ENCODE data around the gene MAGEA3.
"Not testable (repeated sequence)": the region's sequence is repeated elsewhere in the genome, so short reads cannot be mapped to it uniquely, and the experiment has no call there.

Gene MAGEA3

GRCh38 chrX:152713195-152713594, 14.6 kb downstream of the MAGEA3 start:
- not testable (repeated sequence) for H3K4me1 ChIP-seq (ENCODE audit: low read depth, poor library complexity, severe bottlenecking); H3K79me2 ChIP-seq (ENCODE audit: insufficient read depth, low read depth); H3K27me3 ChIP-seq (ENCODE audit: insufficient read depth, low read depth); H3K4me2 ChIP-seq; H3K4me3 ChIP-seq (IDR thresholded peaks at IDR 0.05; ENCODE audit: insufficient read depth, low read depth, low read length); H2AFZ ChIP-seq (ENCODE audit: low read depth); H3K9ac ChIP-seq; H3K27ac ChIP-seq; H4K20me1 ChIP-seq (ENCODE audit: insufficient read depth); H3K36me3 ChIP-seq (ENCODE audit: insufficient read depth)

- not testable (repeated sequence) for H3K9ac ChIP-seq; H3K4me1 ChIP-seq (ENCODE audit: low read depth, poor library complexity, severe bottlenecking); H3K27me3 ChIP-seq (ENCODE audit: insufficient read depth, low read depth); H4K20me1 ChIP-seq (ENCODE audit: insufficient read depth); H3K79me2 ChIP-seq (ENCODE audit: insufficient read depth, low read depth); H3K27ac ChIP-seq; H3K36me3 ChIP-seq (ENCODE audit: insufficient read depth); H2AFZ ChIP-seq (ENCODE audit: low read depth); H3K4me2 ChIP-seq; H3K4me3 ChIP-seq (IDR thresholded peaks at IDR 0.05; ENCODE audit: insufficient read depth, low read depth, low read length)
Observed at GRCh38 chrX:152713815-152714787, 15.5 kb downstream of the MAGEA3 start, which contains the start of gene MAGEA2B. MAGEA2B (plus strand) TSS chrX:152714628; CDS start chrX:152717107, 2,479 bp downstream.

- H3K4me3 ChIP-seq (IDR thresholded peaks at IDR 0.05; ENCODE audit: insufficient read depth, low read depth, low read length): no peak overlapping the region
- H3K4me2 ChIP-seq: no peak overlapping the region
- no peaks in the 10 kb centered on the region for H3K4me1 ChIP-seq (ENCODE audit: low read depth, poor library complexity, severe bottlenecking)
- H3K36me3 ChIP-seq (ENCODE audit: insufficient read depth): no peaks in the 10 kb centered on the region
- no peak overlapping the region for H2AFZ ChIP-seq (ENCODE audit: low read depth)
- H3K27me3 ChIP-seq (ENCODE audit: insufficient read depth, low read depth): no peaks in the 10 kb centered on the region
- no peak overlapping the region for H3K9ac ChIP-seq
- no peak for TF ChIP-seq CTCF (conservative IDR thresholded peaks at IDR 0.05; ENCODE audit: low read depth, low read length)
- no peaks in the 10 kb centered on the region for H4K20me1 ChIP-seq (ENCODE audit: insufficient read depth)
- no peaks in the 10 kb centered on the region for H3K79me2 ChIP-seq (ENCODE audit: insufficient read depth, low read depth)
- H3K27ac ChIP-seq: no peak overlapping the region
Observed at GRCh38 chrX:152725409-152725808, 26.8 kb downstream of the MAGEA3 start.

GRCh38 chrX:152733261-152733975, 34.8 kb downstream of the MAGEA3 start, which contains the start of the genes CSAG1 and MAGEA12:
CSAG1 (minus strand) TSS chrX:152733721; CDS start chrX:152732460, 1,261 bp downstream.
MAGEA12 (plus strand) TSS chrX:152733757; CDS start chrX:152736162, 2,405 bp downstream.
- Histone ChIP-seq H3K4me1 (ENCODE audit: low read depth, poor library complexity, severe bottlenecking) (no peaks in the 10 kb centered on the region), H3K4me3 (IDR thresholded peaks at IDR 0.05; ENCODE audit: insufficient read depth, low read depth, low read length) (no peak within 1 kb of the TSS), H2AFZ (ENCODE audit: low read depth) (no peak within 1 kb of the TSS), H3K79me2 (ENCODE audit: insufficient read depth, low read depth) (no peaks in the 10 kb centered on the region), H3K9ac (no peak within 1 kb of the TSS), H3K36me3 (ENCODE audit: insufficient read depth) (no peaks in the 10 kb centered on the region), H3K27ac (no peak within 1 kb of the TSS), H3K27me3 (ENCODE audit: insufficient read depth, low read depth) (no peaks in the 10 kb centered on the region), H3K4me2 (no peak within 1 kb of the TSS), H4K20me1 (ENCODE audit: insufficient read depth) (no peaks in the 10 kb centered on the region)
- no peak for TF ChIP-seq CTCF (conservative IDR thresholded peaks at IDR 0.05; ENCODE audit: low read depth, low read length)

GRCh38 chrX:152734143-152734858, 35.7 kb downstream of the MAGEA3 start:
- H3K4me1 ChIP-seq (ENCODE audit: low read depth, poor library complexity, severe bottlenecking); H2AFZ ChIP-seq (ENCODE audit: low read depth); H3K36me3 ChIP-seq (ENCODE audit: insufficient read depth); H3K27me3 ChIP-seq (ENCODE audit: insufficient read depth, low read depth); H3K4me2 ChIP-seq; H3K79me2 ChIP-seq (ENCODE audit: insufficient read depth, low read depth); H3K4me3 ChIP-seq (IDR thresholded peaks at IDR 0.05; ENCODE audit: insufficient read depth, low read depth, low read length); H3K27ac ChIP-seq; H3K9ac ChIP-seq; H4K20me1 ChIP-seq (ENCODE audit: insufficient read depth): not testable (repeated sequence)
